Measurements from ENCODE around the gene GSTA5. TPM values are rescaled to one million over a fixed set of nuclear protein-coding genes. Genes with fewer than 3 reads are reported as not detected.
"Not testable (repeated sequence)": the region's sequence is repeated elsewhere in the genome, so short reads cannot be mapped to it uniquely, and the experiment has no call there.

The GSTA5 gene
- total and polyA plus RNA-seq, 7 donors: not detected

DNA sequence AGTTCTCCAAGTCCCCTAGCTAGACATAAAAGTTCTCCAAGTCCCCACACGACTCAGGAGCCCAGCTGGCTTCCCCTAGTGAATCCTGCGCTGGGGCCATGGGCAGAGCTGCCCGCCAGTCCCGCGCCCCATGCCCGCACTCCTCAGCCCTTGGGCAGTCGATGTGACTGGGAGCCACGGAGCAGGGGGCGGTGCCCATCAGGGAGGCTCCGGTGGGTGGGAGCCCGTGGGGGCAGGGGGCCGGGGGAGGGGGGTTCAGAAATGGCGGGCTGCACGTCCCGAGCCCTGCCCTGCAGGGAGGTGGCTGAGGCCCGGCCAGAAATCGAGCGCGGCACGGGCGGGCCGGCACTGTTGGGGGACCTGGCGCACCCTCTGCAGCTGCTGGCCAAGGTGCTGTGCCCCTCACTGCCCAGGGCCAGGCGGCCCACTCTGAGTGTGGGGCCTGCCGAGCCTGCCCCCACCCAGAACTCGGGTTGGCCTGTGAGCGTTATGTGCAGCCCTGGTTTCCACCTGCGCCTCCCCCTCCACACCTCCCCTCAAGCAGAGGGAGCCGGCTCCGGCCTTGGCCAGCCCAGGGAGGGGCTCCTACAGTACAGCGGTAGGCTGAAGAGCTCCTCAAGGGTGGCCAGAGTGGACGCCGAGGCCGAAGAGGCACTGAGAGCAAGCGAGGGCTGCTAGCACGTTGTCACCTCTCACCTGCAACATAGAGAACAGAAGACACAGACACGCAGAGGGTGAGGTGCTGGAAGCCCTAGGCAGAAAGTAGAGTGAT is 11.4 kb downstream of the GSTA5 start:
- Histone ChIP-seq H3K27me3 (no peaks in the 10 kb centered on the region), H3K27ac (no peak overlapping the region), H3K4me3 (no peak overlapping the region), H3K36me3 (no peaks in the 10 kb centered on the region), H3K4me1 (no peaks in the 10 kb centered on the region), H3K9me3 (no peaks in the 10 kb centered on the region)
- TF ChIP-seq EP300 (IDR thresholded peaks at IDR 0.05): no peak
- TF ChIP-seq, protein P1, sequence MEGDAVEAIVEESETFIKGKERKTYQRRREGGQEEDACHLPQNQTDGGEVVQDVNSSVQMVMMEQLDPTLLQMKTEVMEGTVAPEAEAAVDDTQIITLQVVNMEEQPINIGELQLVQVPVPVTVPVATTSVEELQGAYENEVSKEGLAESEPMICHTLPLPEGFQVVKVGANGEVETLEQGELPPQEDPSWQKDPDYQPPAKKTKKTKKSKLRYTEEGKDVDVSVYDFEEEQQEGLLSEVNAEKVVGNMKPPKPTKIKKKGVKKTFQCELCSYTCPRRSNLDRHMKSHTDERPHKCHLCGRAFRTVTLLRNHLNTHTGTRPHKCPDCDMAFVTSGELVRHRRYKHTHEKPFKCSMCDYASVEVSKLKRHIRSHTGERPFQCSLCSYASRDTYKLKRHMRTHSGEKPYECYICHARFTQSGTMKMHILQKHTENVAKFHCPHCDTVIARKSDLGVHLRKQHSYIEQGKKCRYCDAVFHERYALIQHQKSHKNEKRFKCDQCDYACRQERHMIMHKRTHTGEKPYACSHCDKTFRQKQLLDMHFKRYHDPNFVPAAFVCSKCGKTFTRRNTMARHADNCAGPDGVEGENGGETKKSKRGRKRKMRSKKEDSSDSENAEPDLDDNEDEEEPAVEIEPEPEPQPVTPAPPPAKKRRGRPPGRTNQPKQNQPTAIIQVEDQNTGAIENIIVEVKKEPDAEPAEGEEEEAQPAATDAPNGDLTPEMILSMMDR (IDR thresholded peaks at IDR 0.05): no peak
- TF ChIP-seq POLR2A (IDR thresholded peaks at IDR 0.05): no peak
- no peak for TF ChIP-seq POLR2AphosphoS5 (IDR thresholded peaks at IDR 0.05)
- intact Hi-C loops (cut with DNase I): no loop called here
- DNase-seq: no peak
- 90 to 92% methylated on average over 37 of the region's 37 CpGs for WGBS, 2 donors

DNA sequence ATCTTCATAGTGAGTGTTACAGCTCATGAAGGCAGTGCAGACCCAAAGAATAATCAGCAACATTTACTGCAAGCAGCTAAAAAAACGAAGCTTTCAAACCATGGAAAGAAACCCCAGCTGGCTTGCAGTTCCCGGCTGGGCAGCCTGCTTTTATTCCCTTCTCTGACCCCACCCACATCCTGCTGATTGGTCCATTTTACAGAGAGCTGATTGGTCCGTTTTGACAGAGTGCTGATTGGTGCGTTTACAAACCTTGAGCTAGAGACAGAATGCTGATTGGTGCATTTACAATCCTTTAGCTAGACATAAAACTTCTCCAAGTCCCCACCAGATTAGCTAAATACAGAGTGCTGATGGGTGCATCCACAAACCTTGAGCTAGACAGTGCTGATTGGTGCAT is 12.0 kb downstream of the GSTA5 start:
- not testable (repeated sequence) for DNase-seq, H3K27me3 ChIP-seq, H3K9me3 ChIP-seq

DNA sequence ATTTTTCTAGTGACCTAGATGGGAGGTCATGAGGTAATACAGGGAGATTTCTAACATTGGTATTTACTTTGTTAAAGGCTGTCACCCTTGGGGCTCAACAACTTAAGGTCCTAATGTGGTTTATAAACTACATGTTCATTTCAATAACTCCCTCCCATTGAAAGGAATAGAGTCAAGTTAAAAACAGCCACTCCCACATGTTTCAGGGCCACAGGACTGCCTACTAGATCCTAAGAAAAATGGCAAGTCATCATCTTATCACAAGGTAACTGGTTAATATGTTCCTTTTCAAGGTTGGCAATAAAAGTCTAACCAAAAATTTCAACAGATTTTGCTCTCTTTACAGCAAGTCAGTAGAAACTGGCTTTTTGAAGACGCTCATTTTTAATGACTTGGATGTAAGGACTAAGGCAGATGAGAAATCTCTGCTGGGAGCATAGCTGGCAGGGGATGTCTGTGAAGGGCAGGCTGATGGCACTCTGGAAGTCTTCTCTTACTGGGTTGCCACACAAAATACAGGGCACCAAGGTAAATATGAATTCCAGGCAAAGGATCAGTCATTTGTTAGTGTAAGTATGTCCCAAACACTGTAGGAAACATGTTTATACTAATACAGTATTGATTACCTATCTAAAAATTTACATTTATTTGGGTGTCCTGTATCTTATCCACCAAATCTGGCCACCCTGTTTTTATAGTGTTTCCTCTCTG is 13.4 kb downstream of the GSTA5 start:
- DNase-seq, H3K9me3 ChIP-seq, H3K4me3 ChIP-seq, H3K27me3 ChIP-seq, H3K4me1 ChIP-seq, H3K36me3 ChIP-seq, H3K27ac ChIP-seq: not testable (repeated sequence)
- intact Hi-C loops (cut with DNase I): loop anchor here (2.0 kb wide), 1 partner anchor 40 kb away; no protein-coding TSS in a partner anchor
- 87 to 91% methylated on average over 1 of the region's 1 CpG for WGBS, 2 donors

More for the DNA sequence above, 12.0 kb downstream of the GSTA5 start:
- 81 to 87% methylated on average over 4 of the region's 4 CpGs for WGBS, 2 donors
- H3K4me3 ChIP-seq; H3K36me3 ChIP-seq; H3K4me1 ChIP-seq; H3K27ac ChIP-seq; intact Hi-C loops (cut with DNase I): not testable (repeated sequence)

DNA sequence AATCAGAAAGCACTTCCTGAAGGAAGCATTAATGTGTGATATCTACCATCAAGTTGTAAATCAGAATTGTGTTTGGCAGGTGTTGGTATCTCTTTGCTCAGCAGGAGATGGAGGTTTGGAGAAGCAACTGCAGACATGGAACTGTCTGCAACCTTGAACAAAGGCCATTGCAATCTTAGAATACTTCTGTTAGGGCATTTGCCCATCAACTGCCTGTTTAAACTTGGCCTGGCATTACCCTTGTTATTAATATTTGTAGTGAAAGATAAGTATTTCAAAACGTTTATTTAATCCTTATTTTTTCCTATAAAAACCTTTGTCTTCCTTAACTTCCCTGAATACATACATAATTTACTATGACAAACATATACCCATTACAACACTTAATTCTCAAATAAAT is 14.1 kb downstream of the GSTA5 start:
- H3K4me3 ChIP-seq: no peak overlapping the region
- H3K27me3 ChIP-seq: no peaks in the 10 kb centered on the region
- no peaks in the 10 kb centered on the region for H3K9me3 ChIP-seq
- no peaks in the 10 kb centered on the region for H3K4me1 ChIP-seq
- no peaks in the 10 kb centered on the region for H3K36me3 ChIP-seq
- no peak for DNase-seq
- H3K27ac ChIP-seq: no peak overlapping the region
- intact Hi-C loops (cut with DNase I): loop anchor here (2.0 kb wide), 1 partner anchor 40 kb away; no protein-coding TSS in a partner anchor
- TF ChIP-seq POLR2A (IDR thresholded peaks at IDR 0.05) (no peak), EP300 (IDR thresholded peaks at IDR 0.05) (no peak), POLR2AphosphoS5 (IDR thresholded peaks at IDR 0.05) (no peak)
- TF ChIP-seq, protein P1 (IDR thresholded peaks at IDR 0.05): no peak
- 36 to 37% methylated on average over 1 of the region's 1 CpG for WGBS, 2 donors

DNA sequence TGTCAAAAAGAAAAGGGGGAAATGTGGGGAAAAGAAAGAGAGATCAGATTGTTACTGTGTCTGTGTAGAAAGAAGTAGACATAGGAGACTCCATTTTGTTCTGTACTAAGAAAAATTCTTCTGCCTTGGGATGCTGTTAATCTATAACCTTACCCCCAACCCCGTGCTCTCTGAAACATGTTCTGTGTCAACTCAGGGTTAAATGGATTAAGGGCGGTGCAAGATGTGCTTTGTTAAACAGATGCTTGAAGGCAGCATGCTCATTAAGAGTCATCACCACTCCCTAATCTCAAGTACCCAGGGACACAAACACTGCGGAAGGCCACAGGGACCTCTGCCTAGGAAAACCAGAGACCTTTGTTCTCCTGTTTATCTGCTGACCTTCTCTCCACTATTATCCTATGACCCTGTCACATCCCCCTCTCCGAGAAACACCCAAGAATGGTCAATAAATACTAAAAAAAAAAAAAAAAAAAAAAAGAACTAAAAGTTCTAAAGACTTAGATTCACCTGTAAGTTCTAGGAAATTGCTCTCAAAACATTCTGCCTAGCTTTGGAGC is 14.6 kb downstream of the GSTA5 start:
- H3K36me3 ChIP-seq, DNase-seq, H3K9me3 ChIP-seq, H3K4me1 ChIP-seq, H3K27ac ChIP-seq, H3K4me3 ChIP-seq, H3K27me3 ChIP-seq: not testable (repeated sequence)
- 78 to 81% methylated on average over 4 of the region's 4 CpGs for WGBS, 2 donors
- intact Hi-C loops (cut with DNase I): loop anchor here (2.0 kb wide), 1 partner anchor 39 kb away; no protein-coding TSS in a partner anchor

DNA sequence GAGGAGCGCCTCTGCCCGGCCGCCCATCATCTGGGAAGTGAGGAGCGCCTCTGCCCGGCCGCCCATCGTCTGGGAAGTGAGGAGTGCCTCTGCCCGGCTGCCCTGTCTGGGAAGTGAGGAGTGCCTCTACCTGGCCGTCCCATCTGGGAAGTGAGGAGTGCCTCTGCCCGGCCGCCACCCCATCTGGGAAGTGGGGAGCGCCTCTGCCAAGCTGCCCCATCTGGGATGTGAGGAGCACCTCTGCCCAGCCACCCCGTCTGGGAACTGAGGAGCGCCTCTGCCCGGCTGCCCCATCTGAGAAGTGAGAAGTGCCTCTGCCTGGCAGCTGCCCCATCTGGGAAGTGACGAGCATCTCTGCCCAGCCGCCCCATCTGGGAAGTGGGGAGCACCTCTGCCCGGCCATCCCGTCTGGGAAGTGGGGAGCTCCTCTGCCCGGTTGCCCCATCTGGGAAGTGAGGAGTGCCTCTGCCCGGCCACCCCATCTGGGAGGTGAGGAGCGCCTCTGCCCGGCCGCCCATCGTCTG is 15.3 kb downstream of the GSTA5 start:
- H3K4me3 ChIP-seq; H3K36me3 ChIP-seq; H3K27me3 ChIP-seq; H3K27ac ChIP-seq; DNase-seq; H3K4me1 ChIP-seq; intact Hi-C loops (cut with DNase I); H3K9me3 ChIP-seq: not testable (repeated sequence)
- 95 to 97% methylated on average over 25 of the region's 25 CpGs for WGBS, 2 donors

Data from sigmoid colon (tissue), 7 donors.